Thyroid gland (tissue), 4 donors: ENCODE measurements around the gene GTF2A2.

Experiments used
- POLR2A ChIP-seq, 2 donors: fragments of 450-650 bp; IDR thresholded peaks; one replicate each; pipeline ENCODE4 v1.6.1; 2017; ENCODE audit warnings: antibody characterized with exemption in 2 of 2, mild to moderate bottlenecking in 2 of 2, moderate library complexity in 1 of 2
- TF ChIP-seq, protein P1 (sequence below), 6 experiments: fragments of 200-600 bp in 3 of 6; fragments of 450-650 bp in 3 of 6; sonication (generic) in 3 of 6; IDR thresholded peaks; one replicate each; pipeline ENCODE4 v1.5.1; 2016 to 2019; ENCODE audit warnings: antibody characterized with exemption in 6 of 6, mild to moderate bottlenecking in 2 of 6, inconsistent platforms in 1 of 6, moderate library complexity in 1 of 6

DNA sequence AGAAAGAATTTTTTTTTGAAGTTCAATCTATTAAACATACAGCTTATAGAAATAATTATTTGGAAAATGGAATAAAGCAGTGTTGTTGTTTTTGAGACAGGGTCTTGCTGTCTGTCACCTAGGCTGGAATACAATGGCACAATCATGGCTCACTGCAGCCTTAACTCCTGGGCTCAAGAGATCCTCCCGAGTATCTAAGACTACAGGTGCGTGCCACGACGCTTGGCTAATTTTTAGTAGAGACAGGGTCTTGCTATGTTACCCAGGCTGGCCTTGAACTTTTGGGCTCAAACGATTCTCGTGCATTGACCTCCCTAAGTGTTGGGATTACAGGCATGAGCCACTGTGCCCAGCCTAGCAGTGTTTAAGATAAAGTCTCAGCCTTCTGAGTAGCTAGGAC, 23.0 kb upstream of the GTF2A2 start:
- TF ChIP-seq, protein P1, sequence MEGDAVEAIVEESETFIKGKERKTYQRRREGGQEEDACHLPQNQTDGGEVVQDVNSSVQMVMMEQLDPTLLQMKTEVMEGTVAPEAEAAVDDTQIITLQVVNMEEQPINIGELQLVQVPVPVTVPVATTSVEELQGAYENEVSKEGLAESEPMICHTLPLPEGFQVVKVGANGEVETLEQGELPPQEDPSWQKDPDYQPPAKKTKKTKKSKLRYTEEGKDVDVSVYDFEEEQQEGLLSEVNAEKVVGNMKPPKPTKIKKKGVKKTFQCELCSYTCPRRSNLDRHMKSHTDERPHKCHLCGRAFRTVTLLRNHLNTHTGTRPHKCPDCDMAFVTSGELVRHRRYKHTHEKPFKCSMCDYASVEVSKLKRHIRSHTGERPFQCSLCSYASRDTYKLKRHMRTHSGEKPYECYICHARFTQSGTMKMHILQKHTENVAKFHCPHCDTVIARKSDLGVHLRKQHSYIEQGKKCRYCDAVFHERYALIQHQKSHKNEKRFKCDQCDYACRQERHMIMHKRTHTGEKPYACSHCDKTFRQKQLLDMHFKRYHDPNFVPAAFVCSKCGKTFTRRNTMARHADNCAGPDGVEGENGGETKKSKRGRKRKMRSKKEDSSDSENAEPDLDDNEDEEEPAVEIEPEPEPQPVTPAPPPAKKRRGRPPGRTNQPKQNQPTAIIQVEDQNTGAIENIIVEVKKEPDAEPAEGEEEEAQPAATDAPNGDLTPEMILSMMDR (IDR thresholded peaks at IDR 0.05), result no peak
- TF ChIP-seq POLR2A (IDR thresholded peaks at IDR 0.05), result no peak
